ENCODE measurements around the gene PRKCE. TPM values are rescaled to one million over a fixed set of nuclear protein-coding genes. Genes with fewer than 3 reads are reported as not detected.
A peak's percentile ranks its signal among the peaks of the same experiment; 100 is the strongest.

The PRKCE gene
- total RNA-seq, 5 donors from 2014 or later (not counting 1 experiment from before 2014, with no cell fraction given) = 16.5 to 29.8 (median 23.4) TPM

GRCh38 chr2:45653122-45653913 is 1.8 kb downstream of the PRKCE start:
- CTCF ChIA-PET = interaction anchor here (0.5 to 1.1 kb wide), 3 partner anchors 126 to 1511 kb away, joined by 3 to 8 read pairs (median 3); no protein-coding TSS in a partner anchor
- POLR2A ChIA-PET = interaction anchor here (0.6 to 0.7 kb wide), 2 partner anchors 123 to 204 kb away, joined by 3 to 4 read pairs; no protein-coding TSS in a partner anchor
- peaks cover 3% of the 10 kb centered on the region for H3K36me3 Mint-ChIP-seq
- no peaks in the 10 kb centered on the region for H3K9me3 Mint-ChIP-seq
- no CpG with 5 or more reads among the region's 5 CpGs for WGBS (ENCODE audit: insufficient coverage)
- no peaks in the 10 kb centered on the region for H3K27me3 Mint-ChIP-seq
- no peak overlapping the region for H3K4me3 ChIP-seq (ENCODE audit: control insufficient read depth in 1 of 2, extremely low read depth in 1 of 2, low read length in 1 of 2)
- DNase-seq = no peak
- H3K9me3 ChIP-seq = no peaks in the 10 kb centered on the region
- no peak overlapping the region for H3K27ac Mint-ChIP-seq
- no peak overlapping the region for H3K27ac ChIP-seq (ENCODE audit: low read length)
- ATAC-seq (replicated peaks in 1 of 4) = no peak
- H3K4me3 Mint-ChIP-seq = peak overlapping the region; percentile 84 to 86 (median 86)
- H3K27me3 ChIP-seq (replicated peaks in 1 of 2; ENCODE audit: control insufficient read depth in 2 of 2, extremely low read depth in 1 of 2, insufficient read depth in 2 of 2, low read length in 1 of 2) = peaks cover 0 to 7% of the 10 kb centered on the region in 2 experiments
- H3K36me3 ChIP-seq (ENCODE audit: control insufficient read depth in 2 of 2, extremely low read depth in 1 of 2, insufficient read depth in 1 of 2, low read length in 1 of 2) = no peaks in the 10 kb centered on the region
- peaks cover 11 to 21% of the 10 kb centered on the region in 2 experiments for H3K4me1 ChIP-seq (ENCODE audit: control insufficient read depth in 1 of 2, extremely low read depth in 1 of 2, insufficient read depth in 2 of 2, low read length in 2 of 2)
- H3K4me1 Mint-ChIP-seq = peaks cover 36 to 38% (median 36%) of the 10 kb centered on the region in 3 donors

- WGBS (ENCODE audit: insufficient coverage) = 100% methylated on average over 1 of the region's 3 CpGs
- Histone ChIP-seq H3K4me3 (ENCODE audit: control insufficient read depth in 1 of 2, extremely low read depth in 1 of 2, low read length in 1 of 2) (no peak overlapping the region), H3K9me3 (no peaks in the 10 kb centered on the region), H3K4me1 (ENCODE audit: control insufficient read depth in 1 of 2, extremely low read depth in 1 of 2, insufficient read depth in 2 of 2, low read length in 2 of 2) (peaks cover 11 to 20% of the 10 kb centered on the region in 2 experiments), H3K27me3 (replicated peaks in 1 of 2; ENCODE audit: control insufficient read depth in 2 of 2, extremely low read depth in 1 of 2, insufficient read depth in 2 of 2, low read length in 1 of 2) (peaks cover 0 to 7% of the 10 kb centered on the region in 2 experiments), H3K27ac (ENCODE audit: low read length) (no peak overlapping the region), H3K36me3 (ENCODE audit: control insufficient read depth in 2 of 2, extremely low read depth in 1 of 2, insufficient read depth in 1 of 2, low read length in 1 of 2) (no peaks in the 10 kb centered on the region)
- peaks cover 31 to 38% (median 33%) of the 10 kb centered on the region in 3 donors for H3K4me1 Mint-ChIP-seq
- peaks cover 3% of the 10 kb centered on the region for H3K36me3 Mint-ChIP-seq
- H3K27me3 Mint-ChIP-seq = no peaks in the 10 kb centered on the region
- CTCF ChIA-PET = interaction anchor here in 1 of 2 donors (0.7 kb wide), 1 partner anchor 12 kb away, joined by 4 read pairs; no protein-coding TSS in a partner anchor
- no peak for DNase-seq
- ATAC-seq (replicated peaks in 1 of 4) = no peak
- H3K9me3 Mint-ChIP-seq = no peaks in the 10 kb centered on the region
- POLR2A ChIA-PET = interaction anchor here in 1 of 2 donors (0.6 kb wide), 1 partner anchor 1368 kb away, joined by 3 read pairs; no protein-coding TSS in a partner anchor
- no peak overlapping the region for H3K4me3 Mint-ChIP-seq
- H3K27ac Mint-ChIP-seq = no peak overlapping the region
These were observed 2.8 kb downstream of the PRKCE start for GRCh38 chr2:45654250-45654649.

- Mint-ChIP-seq H3K36me3 (peaks cover 8% of the 10 kb centered on the region), H3K27ac (no peak overlapping the region), H3K27me3 (no peaks in the 10 kb centered on the region), H3K9me3 (no peaks in the 10 kb centered on the region), H3K4me3 (no peak overlapping the region), H3K4me1 (peaks cover 1 to 18% (median 9%) of the 10 kb centered on the region in 3 donors)
- ChIA-PET POLR2A (no interaction called here), CTCF (interaction anchor here (0.6 to 1.2 kb wide), 4 partner anchors 62 to 802 kb away, joined by 3 to 4 read pairs (median 4); no protein-coding TSS in a partner anchor)
- no peaks in the 10 kb centered on the region for H3K4me1 ChIP-seq (ENCODE audit: control insufficient read depth in 1 of 2, extremely low read depth in 1 of 2, insufficient read depth in 2 of 2, low read length in 2 of 2)
- DNase-seq (no peak), ATAC-seq (replicated peaks in 1 of 4) (no peak)
- H3K36me3 ChIP-seq (ENCODE audit: control insufficient read depth in 2 of 2, extremely low read depth in 1 of 2, insufficient read depth in 1 of 2, low read length in 1 of 2) = no peaks in the 10 kb centered on the region
- no peaks in the 10 kb centered on the region for H3K27me3 ChIP-seq (replicated peaks in 1 of 2; ENCODE audit: control insufficient read depth in 2 of 2, extremely low read depth in 1 of 2, insufficient read depth in 2 of 2, low read length in 1 of 2)
- H3K4me3 ChIP-seq (ENCODE audit: control insufficient read depth in 1 of 2, extremely low read depth in 1 of 2, low read length in 1 of 2) = no peak overlapping the region
- no peaks in the 10 kb centered on the region for H3K9me3 ChIP-seq
- no CpG with 5 or more reads among the region's 2 CpGs for WGBS (ENCODE audit: insufficient coverage)
- no peak overlapping the region for H3K27ac ChIP-seq (ENCODE audit: low read length)
These were observed 10.4 kb downstream of the PRKCE start for GRCh38 chr2:45661828-45662227.

GRCh38 chr2:45664635-45665261 is 13.3 kb downstream of the PRKCE start:
- DNase-seq (no peak), ATAC-seq (replicated peaks in 1 of 4) (no peak)
- ChIA-PET CTCF (interaction anchor here in 1 of 2 donors (0.6 to 0.7 kb wide), 2 partner anchors 84 to 1763 kb away, joined by 3 read pairs; no protein-coding TSS in a partner anchor), POLR2A (no interaction called here)
- no peak overlapping the region for H3K4me3 ChIP-seq (ENCODE audit: control insufficient read depth in 1 of 2, extremely low read depth in 1 of 2, low read length in 1 of 2)
- Mint-ChIP-seq H3K27ac (no peak overlapping the region), H3K27me3 (no peaks in the 10 kb centered on the region), H3K4me1 (peaks cover 1 to 10% (median 7%) of the 10 kb centered on the region in 3 donors), H3K36me3 (peaks cover 8% of the 10 kb centered on the region), H3K4me3 (no peak overlapping the region), H3K9me3 (no peaks in the 10 kb centered on the region)
- no peaks in the 10 kb centered on the region for H3K27me3 ChIP-seq (replicated peaks in 1 of 2; ENCODE audit: control insufficient read depth in 2 of 2, extremely low read depth in 1 of 2, insufficient read depth in 2 of 2, low read length in 1 of 2)
- WGBS (ENCODE audit: insufficient coverage) = no CpG with 5 or more reads among the region's 2 CpGs
- no peak overlapping the region for H3K27ac ChIP-seq (ENCODE audit: low read length)
- H3K36me3 ChIP-seq (ENCODE audit: control insufficient read depth in 2 of 2, extremely low read depth in 1 of 2, insufficient read depth in 1 of 2, low read length in 1 of 2) = no peaks in the 10 kb centered on the region
- no peaks in the 10 kb centered on the region for H3K4me1 ChIP-seq (ENCODE audit: control insufficient read depth in 1 of 2, extremely low read depth in 1 of 2, insufficient read depth in 2 of 2, low read length in 2 of 2)
- no peaks in the 10 kb centered on the region for H3K9me3 ChIP-seq

GRCh38 chr2:45668509-45668908 is 17.0 kb downstream of the PRKCE start:
- WGBS (ENCODE audit: insufficient coverage) = 94% methylated on average over 3 of the region's 7 CpGs
- Mint-ChIP-seq H3K4me1 (peaks cover 0 to 2% (median 0%) of the 10 kb centered on the region in 3 donors), H3K9me3 (no peaks in the 10 kb centered on the region), H3K27ac (no peak overlapping the region), H3K36me3 (peaks cover 14% of the 10 kb centered on the region), H3K27me3 (no peaks in the 10 kb centered on the region), H3K4me3 (no peak overlapping the region)
- no peak overlapping the region for H3K27ac ChIP-seq (ENCODE audit: low read length)
- H3K27me3 ChIP-seq (replicated peaks in 1 of 2; ENCODE audit: control insufficient read depth in 2 of 2, extremely low read depth in 1 of 2, insufficient read depth in 2 of 2, low read length in 1 of 2) = no peaks in the 10 kb centered on the region
- CTCF ChIA-PET = no interaction called here
- H3K4me1 ChIP-seq (ENCODE audit: control insufficient read depth in 1 of 2, extremely low read depth in 1 of 2, insufficient read depth in 2 of 2, low read length in 2 of 2) = no peaks in the 10 kb centered on the region
- H3K9me3 ChIP-seq = no peaks in the 10 kb centered on the region
- no peaks in the 10 kb centered on the region for H3K36me3 ChIP-seq (ENCODE audit: control insufficient read depth in 2 of 2, extremely low read depth in 1 of 2, insufficient read depth in 1 of 2, low read length in 1 of 2)
- H3K4me3 ChIP-seq (ENCODE audit: control insufficient read depth in 1 of 2, extremely low read depth in 1 of 2, low read length in 1 of 2) = no peak overlapping the region
- no peak for DNase-seq
- no peak for ATAC-seq (replicated peaks in 1 of 4)
- POLR2A ChIA-PET = no interaction called here

GRCh38 chr2:45669032-45669486 is 17.6 kb downstream of the PRKCE start:
- no peak for ATAC-seq (replicated peaks in 1 of 4)
- Mint-ChIP-seq H3K27ac (no peak overlapping the region), H3K4me1 (peaks cover 0 to 2% (median 0%) of the 10 kb centered on the region in 3 donors), H3K27me3 (no peaks in the 10 kb centered on the region), H3K36me3 (peaks cover 14% of the 10 kb centered on the region), H3K4me3 (no peak overlapping the region), H3K9me3 (no peaks in the 10 kb centered on the region)
- Histone ChIP-seq H3K4me3 (ENCODE audit: control insufficient read depth in 1 of 2, extremely low read depth in 1 of 2, low read length in 1 of 2) (no peak overlapping the region), H3K9me3 (no peaks in the 10 kb centered on the region), H3K27ac (ENCODE audit: low read length) (no peak overlapping the region), H3K27me3 (replicated peaks in 1 of 2; ENCODE audit: control insufficient read depth in 2 of 2, extremely low read depth in 1 of 2, insufficient read depth in 2 of 2, low read length in 1 of 2) (no peaks in the 10 kb centered on the region), H3K4me1 (ENCODE audit: control insufficient read depth in 1 of 2, extremely low read depth in 1 of 2, insufficient read depth in 2 of 2, low read length in 2 of 2) (no peaks in the 10 kb centered on the region), H3K36me3 (ENCODE audit: control insufficient read depth in 2 of 2, extremely low read depth in 1 of 2, insufficient read depth in 1 of 2, low read length in 1 of 2) (no peaks in the 10 kb centered on the region)
- CTCF ChIA-PET = no interaction called here
- POLR2A ChIA-PET = no interaction called here
- WGBS (ENCODE audit: insufficient coverage) = 70% methylated on average over 5 of the region's 7 CpGs
- DNase-seq = no peak
